HG02623 (cell line): ENCODE measurements around the gene NELFCD.
A peak's percentile ranks its signal among the peaks of the same experiment; 100 is the strongest.

Experiments
- ATAC-seq: cut with Tn5 transposase; IDR thresholded peaks from one replicate; pipeline ENCODE4 v1.9.1; 2021; ENCODE audit warnings: moderate library complexity; ENCODE audit not compliant: unreplicated experiment

NELFCD gene

GRCh38 chr20:58993332-58994248, 12.5 kb downstream of the NELFCD start:
- no peak for ATAC-seq

GRCh38 chr20:58994390-58995159, 13.5 kb downstream of the NELFCD start:
- no peak for ATAC-seq

GRCh38 chr20:58995461-58996225, 14.6 kb downstream of the NELFCD start:
- ATAC-seq = no peak

- ATAC-seq = no peak
Observed at GRCh38 chr20:58996226-58996611, 15.2 kb downstream of the NELFCD start.

GRCh38 chr20:58997141-58997770, 16.2 kb downstream of the NELFCD start:
- no peak for ATAC-seq

GRCh38 chr20:58998656-58999055, 17.6 kb downstream of the NELFCD start:
- no peak for ATAC-seq

GRCh38 chr20:59000326-59000725, 19.3 kb downstream of the NELFCD start:
- ATAC-seq = no peak

- no peak for ATAC-seq
Observed at GRCh38 chr20:59001068-59001448, 20.0 kb downstream of the NELFCD start.

GRCh38 chr20:59001449-59002171, 20.6 kb downstream of the NELFCD start:
- no peak for ATAC-seq

- no peak for ATAC-seq
Observed at GRCh38 chr20:59002388-59002787, 21.3 kb downstream of the NELFCD start.

- ATAC-seq = no peak
Observed at GRCh38 chr20:59002874-59003399, 21.9 kb downstream of the NELFCD start.

GRCh38 chr20:59003836-59004492, 22.9 kb downstream of the NELFCD start:
- ATAC-seq = no peak

GRCh38 chr20:59004493-59004762, 23.4 kb downstream of the NELFCD start:
- ATAC-seq = no peak

GRCh38 chr20:59004763-59005522, 23.9 kb downstream of the NELFCD start:
- peak; percentile 43 for ATAC-seq

- ATAC-seq = no peak
Observed at GRCh38 chr20:59005523-59006166, 24.6 kb downstream of the NELFCD start.

- ATAC-seq = no peak
Observed at GRCh38 chr20:59006167-59006863, 25.3 kb downstream of the NELFCD start.

- peak; percentile 20 for ATAC-seq
Observed at GRCh38 chr20:59006864-59007664, 26.0 kb downstream of the NELFCD start, which contains the start of gene CTSZ. Gene CTSZ (minus strand): TSS chr20:59007254. CDS start chr20:59007128, 126 bp downstream.
